ENCODE measurements around the gene HOXA5. TPM values are rescaled to one million over a fixed set of nuclear protein-coding genes. Genes with fewer than 3 reads are reported as not detected.

Gene HOXA5
- total RNA-seq, 1 donor from 2014 or later = 0.59 TPM

DNA sequence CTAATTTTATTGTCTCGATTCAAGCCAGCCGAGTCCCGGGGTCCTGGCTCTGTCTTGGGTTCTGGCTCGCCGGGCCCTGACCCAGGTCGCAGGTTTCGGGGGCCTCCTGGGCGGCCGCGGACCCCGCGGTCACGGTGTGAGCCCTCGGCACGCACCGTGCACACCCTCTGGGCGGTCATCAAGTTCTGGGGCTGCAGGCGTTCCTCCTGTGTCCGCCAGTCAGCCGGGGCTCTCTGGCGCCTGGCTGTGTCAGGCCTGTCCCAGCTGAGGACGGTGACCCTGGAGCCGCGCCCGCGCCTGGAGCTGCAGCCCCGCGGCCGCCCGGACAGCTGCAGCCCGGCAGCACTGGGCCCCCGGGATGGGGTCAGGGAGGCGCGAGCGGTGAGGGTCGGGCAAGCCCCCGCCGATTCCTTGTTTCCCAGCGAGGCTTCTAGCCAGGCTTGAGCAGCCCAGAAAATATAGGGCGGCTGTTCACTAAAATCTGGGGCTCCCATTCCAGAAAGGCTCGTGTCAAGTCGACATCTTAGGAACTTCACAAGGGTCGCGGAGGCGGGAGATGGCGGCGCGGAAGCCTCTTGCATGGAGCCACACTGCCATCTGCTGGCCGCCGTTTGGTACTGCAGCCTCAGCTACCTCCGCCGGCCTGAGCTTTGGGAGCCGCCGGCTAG lies 17.2 kb upstream of the HOXA5 start:
- H3K27me3 Mint-ChIP-seq (ENCODE audit: unreplicated experiment) = peaks cover 36% of the 10 kb centered on the region
- peak; percentile 93 for DNase-seq (ENCODE audit: low spot score)
- peaks cover 5% of the 10 kb centered on the region for H3K36me3 Mint-ChIP-seq (ENCODE audit: low read depth, unreplicated experiment)
- no peaks in the 10 kb centered on the region for H3K9me3 Mint-ChIP-seq (ENCODE audit: unreplicated experiment)
- no peak overlapping the region for H3K27ac Mint-ChIP-seq (ENCODE audit: unreplicated experiment)
- H3K4me1 Mint-ChIP-seq (ENCODE audit: unreplicated experiment) = peaks cover 13% of the 10 kb centered on the region
- TF ChIP-seq, protein P1, sequence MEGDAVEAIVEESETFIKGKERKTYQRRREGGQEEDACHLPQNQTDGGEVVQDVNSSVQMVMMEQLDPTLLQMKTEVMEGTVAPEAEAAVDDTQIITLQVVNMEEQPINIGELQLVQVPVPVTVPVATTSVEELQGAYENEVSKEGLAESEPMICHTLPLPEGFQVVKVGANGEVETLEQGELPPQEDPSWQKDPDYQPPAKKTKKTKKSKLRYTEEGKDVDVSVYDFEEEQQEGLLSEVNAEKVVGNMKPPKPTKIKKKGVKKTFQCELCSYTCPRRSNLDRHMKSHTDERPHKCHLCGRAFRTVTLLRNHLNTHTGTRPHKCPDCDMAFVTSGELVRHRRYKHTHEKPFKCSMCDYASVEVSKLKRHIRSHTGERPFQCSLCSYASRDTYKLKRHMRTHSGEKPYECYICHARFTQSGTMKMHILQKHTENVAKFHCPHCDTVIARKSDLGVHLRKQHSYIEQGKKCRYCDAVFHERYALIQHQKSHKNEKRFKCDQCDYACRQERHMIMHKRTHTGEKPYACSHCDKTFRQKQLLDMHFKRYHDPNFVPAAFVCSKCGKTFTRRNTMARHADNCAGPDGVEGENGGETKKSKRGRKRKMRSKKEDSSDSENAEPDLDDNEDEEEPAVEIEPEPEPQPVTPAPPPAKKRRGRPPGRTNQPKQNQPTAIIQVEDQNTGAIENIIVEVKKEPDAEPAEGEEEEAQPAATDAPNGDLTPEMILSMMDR (IDR thresholded peaks at IDR 0.05; ENCODE audit: unreplicated experiment) = peak; percentile 100
- H3K4me3 Mint-ChIP-seq (ENCODE audit: unreplicated experiment) = no peak overlapping the region

DNA sequence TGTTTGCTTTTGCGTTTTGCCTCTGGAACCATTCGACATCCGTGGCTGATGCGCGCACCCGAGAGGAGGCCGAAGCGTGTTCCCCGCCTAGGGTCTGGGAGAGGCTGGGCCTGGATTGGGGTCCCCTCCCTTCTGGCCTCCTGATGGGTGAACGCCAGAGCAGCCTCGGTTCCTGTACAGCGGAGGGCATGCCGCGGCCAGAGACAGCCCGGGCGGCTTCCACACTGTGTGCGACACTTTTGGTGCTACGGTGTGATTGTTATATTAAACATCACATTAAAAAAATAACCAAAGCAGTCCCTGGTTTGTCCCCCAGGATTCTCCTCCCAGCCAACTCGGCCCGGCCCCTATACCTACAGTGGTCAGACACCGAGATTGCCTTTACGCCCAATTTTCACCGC lies 16.7 kb upstream of the HOXA5 start:
- peaks cover 14% of the 10 kb centered on the region for H3K4me1 Mint-ChIP-seq (ENCODE audit: unreplicated experiment)
- H3K27me3 Mint-ChIP-seq (ENCODE audit: unreplicated experiment) = peaks cover 38% of the 10 kb centered on the region
- DNase-seq (ENCODE audit: low spot score) = no peak
- no peak overlapping the region for H3K27ac Mint-ChIP-seq (ENCODE audit: unreplicated experiment)
- H3K4me3 Mint-ChIP-seq (ENCODE audit: unreplicated experiment) = no peak overlapping the region
- TF ChIP-seq, protein P1 (IDR thresholded peaks at IDR 0.05; ENCODE audit: unreplicated experiment) = no peak
- H3K36me3 Mint-ChIP-seq (ENCODE audit: low read depth, unreplicated experiment) = peaks cover 3% of the 10 kb centered on the region
- no peaks in the 10 kb centered on the region for H3K9me3 Mint-ChIP-seq (ENCODE audit: unreplicated experiment)

DNA sequence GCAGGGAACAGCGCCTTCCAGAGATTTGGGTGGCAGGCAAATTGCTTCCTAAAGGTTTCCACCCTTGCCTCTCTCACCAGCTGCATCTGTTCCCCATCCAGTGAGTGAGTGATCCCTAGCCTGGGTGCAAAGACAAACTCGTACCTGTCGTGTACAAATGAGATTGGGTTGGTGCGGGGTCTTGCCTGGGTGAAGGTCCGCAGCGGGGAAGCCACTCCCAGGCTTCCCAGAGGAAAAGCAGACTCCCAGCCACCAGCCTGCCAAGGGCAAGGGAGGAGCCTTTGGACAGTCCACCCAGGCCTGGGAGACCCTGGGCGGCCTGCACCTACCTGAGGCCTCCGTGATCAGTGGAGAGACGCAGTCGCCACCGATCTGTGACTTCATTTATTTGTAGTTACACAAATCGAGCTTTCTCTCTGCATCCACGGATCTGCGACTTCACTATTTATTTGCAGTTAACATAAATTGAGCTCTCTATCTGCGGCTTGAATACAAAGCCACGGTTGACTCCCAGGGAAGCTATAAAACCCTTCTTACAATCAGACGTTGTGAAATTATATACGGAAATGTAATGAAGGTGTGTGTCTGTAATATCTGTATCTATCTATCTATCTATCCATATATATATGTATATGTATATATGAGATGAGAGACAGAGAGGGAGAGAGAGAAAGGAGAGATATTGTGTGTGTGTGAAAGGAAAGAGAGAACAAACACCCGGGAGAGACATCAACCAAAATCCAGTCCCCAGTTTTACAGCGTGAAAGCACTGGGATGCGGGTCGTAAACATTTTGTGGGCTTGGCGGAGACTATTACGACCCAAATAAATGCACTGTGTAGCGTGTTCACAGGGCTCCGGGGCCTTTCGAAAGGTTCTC lies 16.0 kb upstream of the HOXA5 start:
- no peak for DNase-seq (ENCODE audit: low spot score)
- peaks cover 3% of the 10 kb centered on the region for H3K36me3 Mint-ChIP-seq (ENCODE audit: low read depth, unreplicated experiment)
- H3K27me3 Mint-ChIP-seq (ENCODE audit: unreplicated experiment) = peaks cover 41% of the 10 kb centered on the region
- peaks cover 17% of the 10 kb centered on the region for H3K4me1 Mint-ChIP-seq (ENCODE audit: unreplicated experiment)
- H3K4me3 Mint-ChIP-seq (ENCODE audit: unreplicated experiment) = peak overlapping the region; percentile 1
- no peak overlapping the region for H3K27ac Mint-ChIP-seq (ENCODE audit: unreplicated experiment)
- H3K9me3 Mint-ChIP-seq (ENCODE audit: unreplicated experiment) = no peaks in the 10 kb centered on the region
- TF ChIP-seq, protein P1 (IDR thresholded peaks at IDR 0.05; ENCODE audit: unreplicated experiment) = no peak

- Mint-ChIP-seq H3K27ac (ENCODE audit: unreplicated experiment) (no peak overlapping the region), H3K36me3 (ENCODE audit: low read depth, unreplicated experiment) (peaks cover 3% of the 10 kb centered on the region), H3K4me3 (ENCODE audit: unreplicated experiment) (no peak overlapping the region), H3K4me1 (ENCODE audit: unreplicated experiment) (peaks cover 13% of the 10 kb centered on the region), H3K9me3 (ENCODE audit: unreplicated experiment) (no peaks in the 10 kb centered on the region), H3K27me3 (ENCODE audit: unreplicated experiment) (peaks cover 41% of the 10 kb centered on the region)
- DNase-seq (ENCODE audit: low spot score) = no peak
- TF ChIP-seq, protein P1 (IDR thresholded peaks at IDR 0.05; ENCODE audit: unreplicated experiment) = no peak
These were observed 15.2 kb upstream of the HOXA5 start for GRCh38 chr7:27158436-27159265.

Measured in endothelial cell (in vitro differentiated cells).